Adrenal gland (tissue), 5 donors: ENCODE data around the gene UBE2Q2.

Experiments used
- CTCF ChIP-seq, 6 experiments: fragments of 450-650 bp in 4 of 6; fragments of 200-600 bp in 2 of 6; sonication (generic) in 1 of 6; IDR thresholded peaks; 1 replicate in 5 of 6; 2 replicates in 1 of 6; pipeline versions ENCODE4 v1.5.1 to v1.8.0; 2016 to 2021; ENCODE audit warnings: antibody characterized with exemption in 6 of 6, mild to moderate bottlenecking in 2 of 6, moderate library complexity in 1 of 6
- POLR2A ChIP-seq, 2 donors: fragments of 450-650 bp; IDR thresholded peaks; one replicate each; pipeline ENCODE4 v1.6.1; 2017; ENCODE audit warnings: antibody characterized with exemption in 2 of 2, mild to moderate bottlenecking in 2 of 2, moderate library complexity in 1 of 2
- donor health status: DM: no; HTN: no; CAD: no.

- TF ChIP-seq CTCF (IDR thresholded peaks at IDR 0.05) (no peak), POLR2A (IDR thresholded peaks at IDR 0.05) (no peak)
Observed at GRCh38 chr15:75862796-75863195, 19.5 kb downstream of the UBE2Q2 start.
